Activated T-helper 17 cell treated with anti-CD3 and anti-CD28 coated beads, Interleukin-2, amount 50 U/mL, for 72 hours (primary cell): ENCODE data around the gene KCNK4. TPM values are rescaled to one million over a fixed set of nuclear protein-coding genes. Genes with fewer than 3 reads are reported as not detected.

Experiments used
- ATAC-seq: fragments of 150-1000 bp; cut with Tn5 transposase; replicated peaks from 2 replicates; pipeline ENCODE4 v1.10.0; 2021; ENCODE audit warnings: mild to moderate bottlenecking, moderate library complexity
- H3K27ac Mint-ChIP-seq: one replicate; pipeline ENCODE4 v1.8.0; 2022; ENCODE audit warnings: mixed read lengths
- H3K27me3 Mint-ChIP-seq: one replicate; pipeline ENCODE4 v1.8.0; 2022; ENCODE audit warnings: mixed read lengths
- H3K36me3 Mint-ChIP-seq: one replicate; pipeline ENCODE4 v1.8.0; 2022; ENCODE audit warnings: low read depth, mild to moderate bottlenecking, mixed read lengths
- H3K4me1 Mint-ChIP-seq: one replicate; pipeline ENCODE4 v1.8.0; 2022; ENCODE audit warnings: mixed read lengths
- H3K4me3 Mint-ChIP-seq: one replicate; pipeline ENCODE4 v1.8.0; 2022; ENCODE audit warnings: mild to moderate bottlenecking, mixed read lengths
- H3K9me3 Mint-ChIP-seq: one replicate; pipeline ENCODE4 v1.8.0; 2022; ENCODE audit warnings: mixed read lengths
- total RNA-seq, 2 donors: library from RNA; stranded (reverse); gene quantifications; one replicate each; pipeline ENCODE4 v1.2.3, GENCODE V29; 2022

KCNK4 gene
- total RNA-seq, 2 donors from 2014 or later, result not detected

DNA sequence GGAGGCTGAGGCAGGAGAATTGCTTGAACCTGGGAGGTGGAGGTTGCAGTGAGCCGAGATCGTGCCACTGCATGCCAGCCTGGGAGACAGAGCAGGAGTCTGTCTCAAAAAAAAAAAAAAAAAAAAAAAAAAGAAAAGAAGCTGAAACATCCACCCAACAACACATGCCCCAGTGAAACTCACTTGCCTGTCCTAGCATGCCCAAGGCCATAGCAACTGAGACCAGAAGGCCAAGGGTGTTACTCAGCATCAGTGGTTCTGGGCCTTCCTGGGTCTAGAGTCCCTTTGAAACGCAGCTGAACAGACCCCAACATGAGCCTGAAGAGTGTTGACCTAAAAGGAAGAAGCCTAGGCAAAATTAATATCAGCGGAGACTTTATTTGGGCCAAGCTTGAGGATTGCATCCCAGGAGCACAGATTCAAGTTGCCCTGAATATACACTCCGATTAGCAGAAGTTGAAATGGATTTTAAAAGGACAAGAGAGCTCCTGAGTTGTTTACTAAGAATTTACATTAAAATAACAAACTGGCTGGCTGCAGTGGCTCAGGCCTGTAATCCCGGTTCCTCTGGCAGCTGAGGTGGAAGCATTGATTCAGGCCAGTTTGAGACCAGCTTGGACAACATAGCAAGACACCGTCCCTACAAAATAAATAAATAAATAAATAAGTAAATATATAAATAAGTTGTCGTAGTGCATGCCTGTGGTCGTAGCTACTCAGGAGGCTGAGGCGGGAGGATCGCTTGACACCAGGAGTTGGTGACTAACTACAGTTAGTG, 33.8 kb downstream of the KCNK4 start:
- peaks cover 23% of the 10 kb centered on the region for H3K36me3 Mint-ChIP-seq
- no peaks in the 10 kb centered on the region for H3K9me3 Mint-ChIP-seq
- H3K4me3 Mint-ChIP-seq, result no peak overlapping the region
- no peak for ATAC-seq
- no peak overlapping the region for H3K27ac Mint-ChIP-seq
- peaks cover 12% of the 10 kb centered on the region for H3K4me1 Mint-ChIP-seq
- H3K27me3 Mint-ChIP-seq, result no peaks in the 10 kb centered on the region

DNA sequence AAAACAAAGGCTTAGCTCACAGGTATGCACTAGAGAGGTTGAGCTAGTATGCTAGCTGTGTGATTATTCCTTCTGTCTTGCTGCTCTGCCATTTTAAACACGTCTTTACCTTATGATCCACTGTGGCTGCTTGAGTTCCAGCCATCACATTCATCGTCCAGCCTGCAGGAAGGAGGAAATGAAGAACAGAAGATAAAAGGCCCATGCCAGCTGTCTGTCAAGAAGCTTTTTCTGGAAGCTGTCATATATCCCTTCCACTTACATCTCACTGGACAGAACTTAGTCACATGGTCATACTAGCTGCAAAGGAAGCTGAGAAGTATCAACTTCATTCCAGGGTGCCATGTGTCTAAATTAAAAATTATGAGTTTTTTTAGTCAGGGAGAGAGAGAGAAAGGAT, 36.3 kb downstream of the KCNK4 start:
- Mint-ChIP-seq H3K4me1 (peaks cover 10% of the 10 kb centered on the region), H3K9me3 (no peaks in the 10 kb centered on the region), H3K4me3 (no peak overlapping the region), H3K27ac (no peak overlapping the region), H3K36me3 (no peaks in the 10 kb centered on the region), H3K27me3 (no peaks in the 10 kb centered on the region)
- ATAC-seq, result no peak

DNA sequence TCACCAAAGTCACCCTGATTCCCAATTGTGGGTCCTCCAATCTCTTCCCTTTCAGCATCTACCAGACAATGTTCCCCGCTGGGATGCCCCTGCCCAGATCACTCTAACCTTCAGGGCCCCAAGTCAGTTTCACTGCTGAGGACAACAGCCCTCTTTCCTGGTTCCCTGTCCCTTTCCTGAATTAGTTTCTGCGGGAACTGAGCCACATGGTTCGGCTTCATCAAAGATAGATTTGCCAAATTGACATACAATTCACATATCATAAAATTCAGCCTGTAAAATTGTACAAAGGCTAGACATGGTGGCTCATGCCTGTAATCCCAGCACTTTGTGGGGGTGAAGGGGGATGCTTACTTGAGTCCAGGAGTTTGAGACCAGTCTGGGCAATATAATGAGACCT, 36.9 kb downstream of the KCNK4 start:
- no peaks in the 10 kb centered on the region for H3K9me3 Mint-ChIP-seq
- ATAC-seq, result no peak
- H3K27ac Mint-ChIP-seq, result no peak overlapping the region
- H3K36me3 Mint-ChIP-seq, result no peaks in the 10 kb centered on the region
- H3K27me3 Mint-ChIP-seq, result no peaks in the 10 kb centered on the region
- H3K4me3 Mint-ChIP-seq, result no peak overlapping the region
- H3K4me1 Mint-ChIP-seq, result peaks cover 10% of the 10 kb centered on the region

DNA sequence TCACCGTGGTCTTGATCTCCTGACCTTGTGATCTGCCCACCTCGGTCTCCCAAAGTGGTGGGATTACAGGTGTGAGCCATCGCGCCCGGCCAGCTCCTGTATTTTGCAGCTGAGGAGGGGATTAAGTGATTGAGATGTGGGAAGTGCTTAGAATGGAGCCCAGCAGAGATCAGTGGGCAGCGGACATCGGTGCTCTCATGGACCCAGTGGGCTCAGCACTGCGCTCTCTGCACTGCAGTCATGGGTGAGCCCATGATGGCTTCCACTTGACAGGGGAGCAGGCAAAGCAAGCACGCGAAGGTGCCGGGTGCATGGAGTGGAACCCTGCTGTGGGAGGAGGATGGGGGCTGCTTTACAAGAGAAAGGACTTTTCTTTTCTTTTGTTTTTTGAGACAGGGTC, 39.8 kb downstream of the KCNK4 start:
- ATAC-seq, result no peak
- H3K27me3 Mint-ChIP-seq, result no peaks in the 10 kb centered on the region
- no peaks in the 10 kb centered on the region for H3K9me3 Mint-ChIP-seq
- H3K4me3 Mint-ChIP-seq, result peak overlapping the region; percentile 44
- H3K36me3 Mint-ChIP-seq, result peaks cover 13% of the 10 kb centered on the region
- H3K4me1 Mint-ChIP-seq, result peaks cover 15% of the 10 kb centered on the region
- no peak overlapping the region for H3K27ac Mint-ChIP-seq

DNA sequence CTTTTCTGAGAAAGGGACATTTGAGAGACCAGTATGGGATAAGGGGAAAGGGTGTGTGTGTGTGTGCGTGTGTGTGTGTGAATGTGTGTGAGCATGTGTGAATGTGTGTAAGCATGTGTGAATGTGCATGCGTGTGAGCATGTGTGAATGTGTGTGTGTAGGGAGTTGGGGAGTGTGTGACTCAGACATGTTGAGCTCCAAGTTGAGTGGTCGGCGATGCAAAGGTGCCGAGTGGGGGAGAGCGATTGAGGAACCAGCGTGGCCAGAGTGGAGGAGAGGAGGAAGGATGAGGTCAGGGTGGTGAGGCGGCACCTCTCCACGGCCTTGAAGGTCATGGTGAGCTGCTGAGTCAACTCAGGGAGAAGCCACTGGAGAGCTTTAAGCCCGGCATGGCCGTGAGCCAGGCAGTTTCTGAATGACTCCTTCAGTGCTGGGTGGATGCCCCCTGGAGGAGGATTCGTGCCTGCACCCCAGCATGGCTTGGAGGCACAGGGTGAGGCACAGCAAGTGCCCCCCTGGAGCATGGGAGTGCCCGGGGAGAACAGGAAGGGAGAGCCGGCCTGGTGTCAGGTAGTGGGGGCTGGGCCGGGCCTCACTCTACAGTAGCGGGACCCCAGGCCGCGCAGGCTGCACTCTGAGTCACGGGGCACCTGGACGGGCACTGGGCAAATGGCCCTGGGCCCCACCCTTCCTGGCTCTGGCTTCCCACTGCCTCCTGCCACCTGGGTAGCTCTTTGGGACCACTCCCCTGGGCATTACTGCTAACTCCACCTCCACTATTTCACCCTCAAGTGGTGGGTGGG, 40.7 kb downstream of the KCNK4 start:
- H3K9me3 Mint-ChIP-seq, result no peaks in the 10 kb centered on the region
- H3K4me1 Mint-ChIP-seq, result peaks cover 15% of the 10 kb centered on the region
- peaks cover 13% of the 10 kb centered on the region for H3K36me3 Mint-ChIP-seq
- no peaks in the 10 kb centered on the region for H3K27me3 Mint-ChIP-seq
- H3K27ac Mint-ChIP-seq, result peak overlapping the region; percentile 37
- ATAC-seq, result peak; percentile 88
- H3K4me3 Mint-ChIP-seq, result peak overlapping the region; percentile 44

DNA sequence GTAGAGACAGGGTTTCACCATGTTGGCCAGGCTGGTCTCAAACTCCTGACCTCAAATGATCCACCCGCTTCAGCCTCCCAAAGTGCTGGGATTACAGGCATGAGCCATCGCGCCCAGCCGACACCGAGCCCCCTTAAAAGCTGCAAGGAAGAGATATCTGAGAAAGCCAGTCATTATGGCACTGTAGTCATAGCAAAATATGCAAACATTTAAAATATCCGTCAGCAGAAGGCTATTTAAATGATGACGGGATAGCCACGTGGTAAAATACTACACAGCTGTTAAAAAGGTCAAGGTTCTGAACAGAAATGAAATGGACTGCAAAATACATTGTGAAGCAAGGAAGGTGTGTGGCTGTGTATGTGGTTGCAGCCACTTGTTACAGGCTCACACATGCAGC, 42.5 kb downstream of the KCNK4 start:
- Mint-ChIP-seq H3K27me3 (no peaks in the 10 kb centered on the region), H3K27ac (no peak overlapping the region), H3K4me3 (no peak overlapping the region), H3K36me3 (peaks cover 25% of the 10 kb centered on the region), H3K9me3 (no peaks in the 10 kb centered on the region), H3K4me1 (peaks cover 11% of the 10 kb centered on the region)
- ATAC-seq, result no peak

DNA sequence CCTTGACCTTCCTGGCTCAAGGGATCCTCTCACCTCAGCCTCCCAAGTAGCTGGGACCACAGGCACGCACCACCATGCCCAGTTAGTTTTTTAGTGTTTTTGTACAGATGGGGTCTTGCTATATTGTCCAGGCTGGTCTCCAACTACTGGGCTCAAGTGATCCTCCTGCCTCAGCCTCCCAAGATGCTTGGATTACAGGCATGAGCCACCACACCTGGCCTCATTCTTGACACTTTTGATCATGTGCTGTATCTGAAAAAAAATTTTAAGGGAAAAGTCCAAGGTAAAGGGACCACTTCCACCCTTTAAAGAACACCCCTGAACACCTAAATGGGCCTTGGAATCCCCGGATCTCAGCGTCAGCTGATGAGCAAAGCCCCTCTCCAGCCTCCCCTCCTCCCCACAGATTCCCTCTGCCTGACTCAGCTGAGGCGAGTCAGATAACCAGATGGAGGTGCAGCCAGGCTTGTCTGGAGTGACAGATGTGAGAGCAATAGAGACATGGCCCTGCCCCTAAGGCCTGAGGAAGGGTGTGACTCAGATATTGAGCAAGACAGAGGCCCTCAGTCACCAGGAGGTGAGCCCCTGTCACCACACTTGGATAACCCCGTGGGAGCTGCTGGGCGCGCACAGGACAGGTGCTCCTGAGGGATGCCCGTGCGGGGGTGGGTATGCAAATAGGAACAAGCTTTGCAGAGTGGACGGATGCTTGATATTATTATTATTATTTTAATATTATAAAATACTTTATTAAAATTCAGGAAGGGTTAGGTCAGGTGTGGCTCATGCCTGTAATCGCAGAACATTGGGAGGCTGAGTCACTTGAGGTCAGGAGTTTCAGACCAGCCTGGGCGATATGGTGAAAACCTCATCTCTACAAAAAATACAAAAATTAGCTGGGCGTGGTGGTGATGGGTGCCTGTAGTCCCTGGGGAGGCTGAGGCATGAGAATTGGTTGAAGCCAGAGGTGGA, 43.9 kb downstream of the KCNK4 start:
- peaks cover 19% of the 10 kb centered on the region for H3K4me1 Mint-ChIP-seq
- peaks cover 34% of the 10 kb centered on the region for H3K36me3 Mint-ChIP-seq
- ATAC-seq, result peak; percentile 75
- peak overlapping the region; percentile 86 for H3K27ac Mint-ChIP-seq
- H3K27me3 Mint-ChIP-seq, result no peaks in the 10 kb centered on the region
- H3K9me3 Mint-ChIP-seq, result no peaks in the 10 kb centered on the region
- H3K4me3 Mint-ChIP-seq, result peak overlapping the region; percentile 41

DNA sequence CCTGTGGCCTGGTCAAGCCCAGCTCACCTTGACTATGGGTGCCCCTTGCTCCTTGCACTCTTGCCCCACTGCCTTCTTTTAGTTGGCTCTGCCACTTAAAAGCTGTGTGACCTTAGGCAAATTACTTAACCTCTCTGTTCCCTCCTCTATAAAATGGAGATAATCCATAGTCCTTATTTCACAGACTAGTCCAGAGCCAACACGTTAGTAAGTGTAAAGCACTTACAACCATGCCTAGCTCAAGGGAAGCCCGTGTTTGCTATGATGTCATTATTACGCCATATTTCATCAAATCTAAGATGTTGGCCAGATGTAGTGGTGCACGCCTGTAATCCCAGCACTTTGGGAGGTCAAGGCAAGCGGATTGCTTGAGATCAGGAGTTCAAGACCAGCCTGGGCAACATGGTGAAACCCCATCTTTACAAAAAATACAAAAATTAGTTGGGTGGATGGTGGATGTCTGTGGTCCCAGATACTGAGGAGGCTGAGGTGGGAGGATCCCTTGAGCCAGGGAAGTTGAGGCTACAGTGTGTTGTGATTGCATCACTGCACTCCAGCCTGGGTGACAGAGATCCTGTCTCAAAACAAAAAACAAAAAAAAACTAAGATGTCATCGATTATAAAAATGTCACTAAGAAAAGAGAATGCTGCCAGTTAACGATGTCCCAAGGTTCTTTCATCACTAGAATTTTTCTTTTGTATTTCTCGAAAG, 46.6 kb downstream of the KCNK4 start:
- Mint-ChIP-seq H3K27ac (peak overlapping the region; percentile 30), H3K36me3 (peaks cover 52% of the 10 kb centered on the region), H3K27me3 (no peaks in the 10 kb centered on the region), H3K4me1 (peaks cover 13% of the 10 kb centered on the region), H3K4me3 (peak overlapping the region; percentile 96), H3K9me3 (no peaks in the 10 kb centered on the region)
- ATAC-seq, result no peak

DNA sequence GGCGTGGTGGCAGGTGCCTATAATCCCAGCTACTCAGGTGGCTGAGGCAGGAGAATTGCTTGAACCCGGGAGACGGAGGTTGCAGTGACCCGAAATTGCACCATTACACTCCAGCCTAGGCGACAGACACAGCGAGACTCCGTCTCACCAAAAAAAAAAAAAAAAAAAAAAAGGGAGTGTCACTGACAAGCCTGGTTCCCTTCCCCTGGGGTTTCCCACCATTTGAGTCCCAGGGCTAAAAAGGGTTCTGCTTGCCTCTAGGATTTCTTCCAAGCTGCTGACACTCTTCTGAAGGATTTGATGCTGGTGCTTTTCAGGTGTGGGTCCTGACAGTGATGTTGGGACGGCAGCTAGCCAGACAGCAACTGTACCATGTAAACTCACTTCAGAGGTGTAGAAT, 47.6 kb downstream of the KCNK4 start:
- Mint-ChIP-seq H3K27me3 (no peaks in the 10 kb centered on the region), H3K9me3 (no peaks in the 10 kb centered on the region), H3K27ac (peak overlapping the region; percentile 97), H3K4me1 (peaks cover 13% of the 10 kb centered on the region), H3K36me3 (peaks cover 48% of the 10 kb centered on the region), H3K4me3 (peak overlapping the region; percentile 96)
- ATAC-seq, result no peak

DNA sequence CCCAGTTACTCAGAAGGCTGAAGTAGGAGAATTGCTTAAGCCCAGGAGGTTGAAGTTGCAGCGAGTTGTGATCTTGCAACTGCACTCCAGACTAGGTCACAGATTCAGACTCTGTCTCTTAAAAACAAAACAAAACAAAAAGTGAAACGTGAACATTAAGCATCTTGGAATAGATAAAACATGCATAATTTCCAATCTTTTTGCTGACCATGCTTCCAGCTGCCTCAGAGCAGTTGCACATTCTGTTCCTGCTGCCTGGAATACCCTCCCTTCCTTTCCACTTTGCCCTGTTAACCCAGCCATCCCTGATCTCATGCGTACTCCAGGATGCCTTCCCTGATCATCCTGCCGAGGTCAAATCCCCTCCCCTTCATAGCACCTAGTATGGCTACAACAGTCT, 48.2 kb downstream of the KCNK4 start:
- Mint-ChIP-seq H3K4me3 (peak overlapping the region; percentile 96), H3K27ac (peak overlapping the region; percentile 97), H3K9me3 (no peaks in the 10 kb centered on the region), H3K4me1 (peaks cover 13% of the 10 kb centered on the region), H3K27me3 (no peaks in the 10 kb centered on the region), H3K36me3 (peaks cover 45% of the 10 kb centered on the region)
- ATAC-seq, result no peak

DNA sequence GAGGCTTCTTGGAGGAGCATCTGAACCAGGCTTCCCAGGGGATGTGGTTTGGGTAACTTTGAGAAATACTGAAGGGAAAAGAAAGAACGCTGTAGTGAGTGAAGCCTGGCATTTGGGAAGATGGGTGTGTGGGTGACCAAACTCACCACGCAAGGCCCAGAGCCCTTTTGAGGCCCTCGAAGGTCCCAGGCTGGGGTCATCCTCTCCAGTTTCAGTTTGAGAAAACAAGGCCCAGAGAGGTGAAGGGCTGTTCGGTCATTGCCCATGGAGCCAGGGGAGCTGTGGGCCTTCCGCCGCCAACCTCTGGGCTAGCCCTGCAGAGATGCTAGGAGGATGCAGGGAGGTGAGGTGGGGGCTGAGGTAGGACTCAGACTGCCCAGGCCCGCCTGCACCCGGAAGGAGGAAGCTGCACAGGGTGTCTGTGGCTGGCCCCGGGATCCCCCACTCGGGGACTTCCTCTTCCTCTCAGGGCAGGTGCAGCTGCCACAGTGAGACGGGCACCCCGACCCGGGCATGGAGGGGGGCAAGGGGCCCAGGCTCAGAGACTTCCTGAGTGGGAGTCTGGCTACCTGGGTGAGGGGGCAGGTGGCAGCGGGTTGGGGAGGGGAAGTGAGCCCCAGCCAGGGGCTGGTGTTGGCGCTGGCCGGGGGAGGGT, 48.8 kb downstream of the KCNK4 start, which contains the start of gene CCDC88B:
TSS of gene CCDC88B (plus strand) at position 451 of the 655 bp plus-strand sequence. CDS start at position 514, 63 bp downstream.
- Mint-ChIP-seq H3K4me1 (peaks cover 12% of the 10 kb centered on the region), H3K4me3 (peak within 1 kb of the TSS; percentile 96), H3K9me3 (no peaks in the 10 kb centered on the region), H3K27me3 (no peaks in the 10 kb centered on the region), H3K36me3 (peaks cover 43% of the 10 kb centered on the region), H3K27ac (peak within 1 kb of the TSS; percentile 97)
- ATAC-seq, result peak; percentile 86

DNA sequence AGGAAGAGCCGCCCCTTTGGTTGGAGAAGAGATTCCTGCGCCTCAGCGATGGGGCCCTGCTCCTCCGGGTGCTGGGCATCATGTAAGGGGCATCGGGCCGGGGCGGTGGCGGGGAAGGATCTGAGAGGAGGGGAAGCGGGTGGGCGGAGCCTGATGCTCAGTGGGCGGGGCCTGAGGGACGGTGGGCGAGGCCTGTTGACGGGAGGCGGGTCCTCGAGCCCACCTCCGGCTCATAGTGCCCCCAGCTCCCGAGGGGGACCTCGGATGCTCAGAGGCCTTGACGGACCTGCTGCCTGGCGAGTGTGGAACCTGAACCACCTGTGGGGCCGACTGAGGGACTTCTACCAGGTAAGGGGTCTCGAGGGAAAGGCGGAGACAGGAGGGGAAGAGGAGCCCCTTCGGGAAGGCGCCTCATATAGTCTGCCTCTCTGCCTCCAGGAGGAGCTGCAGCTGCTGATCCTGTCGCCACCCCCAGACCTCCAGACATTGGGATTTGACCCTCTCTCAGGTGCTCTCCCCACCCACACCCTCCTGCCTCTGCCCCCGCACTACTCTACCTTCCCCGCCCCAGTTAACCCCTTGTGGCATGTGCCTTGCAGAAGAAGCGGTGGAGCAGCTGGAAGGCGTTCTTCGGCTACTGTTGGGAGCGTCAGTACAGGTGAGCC, 49.7 kb downstream of the KCNK4 start:
- H3K36me3 Mint-ChIP-seq, result peaks cover 48% of the 10 kb centered on the region
- peaks cover 8% of the 10 kb centered on the region for H3K4me1 Mint-ChIP-seq
- no peaks in the 10 kb centered on the region for H3K27me3 Mint-ChIP-seq
- peak overlapping the region; percentile 97 for H3K27ac Mint-ChIP-seq
- peak overlapping the region; percentile 96 for H3K4me3 Mint-ChIP-seq
- no peaks in the 10 kb centered on the region for H3K9me3 Mint-ChIP-seq
- ATAC-seq, result peak; percentile 47

DNA sequence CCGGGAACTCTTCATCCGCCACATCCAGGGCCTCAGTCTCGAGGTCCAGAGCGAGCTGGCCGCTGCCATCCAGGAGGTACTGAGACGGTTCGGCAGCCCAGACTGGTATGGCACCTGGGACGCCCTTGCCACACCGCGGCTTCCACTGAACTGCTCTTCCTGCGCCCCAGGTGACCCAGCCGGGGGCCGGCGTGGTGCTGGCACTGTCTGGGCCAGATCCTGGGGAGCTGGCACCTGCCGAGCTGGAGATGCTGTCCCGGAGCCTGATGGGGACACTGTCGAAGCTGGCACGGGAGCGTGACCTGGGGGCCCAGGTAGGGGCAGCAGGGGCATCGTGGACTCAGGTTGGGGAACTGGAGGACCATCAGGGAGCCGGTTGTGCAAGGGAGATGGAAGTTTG, 50.3 kb downstream of the KCNK4 start:
- H3K27me3 Mint-ChIP-seq, result no peaks in the 10 kb centered on the region
- H3K4me1 Mint-ChIP-seq, result peaks cover 8% of the 10 kb centered on the region
- H3K27ac Mint-ChIP-seq, result no peak overlapping the region
- ATAC-seq, result no peak
- no peaks in the 10 kb centered on the region for H3K9me3 Mint-ChIP-seq
- H3K4me3 Mint-ChIP-seq, result peak overlapping the region; percentile 96
- peaks cover 54% of the 10 kb centered on the region for H3K36me3 Mint-ChIP-seq
